NCI-H1694 treated with DMSO at 0.1 percent for 48 hours (cell line): ENCODE results near the gene NMRAL1.

ENCODE experiments used
- DNase-seq: peaks from one replicate; lab custom pipeline; 2025; lab: John Stamatoyannopoulos, UW

Gene NMRAL1

GRCh38 chr16:4505356-4506147 lies 31.1 kb upstream of the NMRAL1 start:
- DNase-seq, result no peak

GRCh38 chr16:4501071-4501478 lies 26.6 kb upstream of the NMRAL1 start:
- no peak for DNase-seq

GRCh38 chr16:4500272-4500671 lies 25.8 kb upstream of the NMRAL1 start:
- no peak for DNase-seq

GRCh38 chr16:4499196-4499555 lies 24.8 kb upstream of the NMRAL1 start:
- DNase-seq, result no peak

GRCh38 chr16:4498546-4499195 lies 24.2 kb upstream of the NMRAL1 start:
- DNase-seq, result no peak

GRCh38 chr16:4496305-4496704 lies 21.9 kb upstream of the NMRAL1 start:
- no peak for DNase-seq

GRCh38 chr16:4495766-4496165 lies 21.3 kb upstream of the NMRAL1 start:
- no peak for DNase-seq

GRCh38 chr16:4494746-4495490 lies 20.5 kb upstream of the NMRAL1 start:
- no peak for DNase-seq

GRCh38 chr16:4491898-4492297 lies 17.5 kb upstream of the NMRAL1 start:
- DNase-seq, result no peak

GRCh38 chr16:4489030-4489429 lies 14.6 kb upstream of the NMRAL1 start:
- no peak for DNase-seq

GRCh38 chr16:4488499-4488967 lies 14.1 kb upstream of the NMRAL1 start:
- no peak for DNase-seq

GRCh38 chr16:4487955-4488498 lies 13.6 kb upstream of the NMRAL1 start:
- no peak for DNase-seq

GRCh38 chr16:4486126-4486893 lies 11.9 kb upstream of the NMRAL1 start:
- DNase-seq, result no peak

GRCh38 chr16:4481963-4482362 lies 7.5 kb upstream of the NMRAL1 start:
- DNase-seq, result no peak

GRCh38 chr16:4481526-4481925 lies 7.1 kb upstream of the NMRAL1 start:
- DNase-seq, result no peak

- DNase-seq, result no peak
Measured at GRCh38 chr16:4477966-4478365, 3.5 kb upstream of the NMRAL1 start.

- peak; percentile 80 for DNase-seq
Measured at GRCh38 chr16:4475880-4476788, 1.7 kb upstream of the NMRAL1 start, which contains the start of gene HMOX2. HMOX2 (plus strand) TSS chr16:4476398; CDS start chr16:4505525, 29,127 bp downstream.

GRCh38 chr16:4472880-4473279 lies 1.5 kb downstream of the NMRAL1 start:
- no peak for DNase-seq

- DNase-seq, result no peak
Measured at GRCh38 chr16:4471869-4472268, 2.6 kb downstream of the NMRAL1 start.

GRCh38 chr16:4468972-4469371 lies 5.5 kb downstream of the NMRAL1 start:
- DNase-seq, result no peak

- no peak for DNase-seq
Measured at GRCh38 chr16:4467916-4468315, 6.5 kb downstream of the NMRAL1 start.
